Activated CD4-positive, alpha-beta T cell treated with anti-CD3 and anti-CD28 coated beads, Interleukin-2, amount 50 U/mL, for 48 hours (primary cell): Measurements from ENCODE around the gene KNCN.

Experiments
- DNase-seq, 2 experiments: peaks; one replicate each; pipeline ENCODE4 v3.0.0-alpha.2; 2020

KNCN gene

GRCh38 chr1:46568461-46568891 is 17.0 kb upstream of the KNCN start:
- no peak for DNase-seq

DNA sequence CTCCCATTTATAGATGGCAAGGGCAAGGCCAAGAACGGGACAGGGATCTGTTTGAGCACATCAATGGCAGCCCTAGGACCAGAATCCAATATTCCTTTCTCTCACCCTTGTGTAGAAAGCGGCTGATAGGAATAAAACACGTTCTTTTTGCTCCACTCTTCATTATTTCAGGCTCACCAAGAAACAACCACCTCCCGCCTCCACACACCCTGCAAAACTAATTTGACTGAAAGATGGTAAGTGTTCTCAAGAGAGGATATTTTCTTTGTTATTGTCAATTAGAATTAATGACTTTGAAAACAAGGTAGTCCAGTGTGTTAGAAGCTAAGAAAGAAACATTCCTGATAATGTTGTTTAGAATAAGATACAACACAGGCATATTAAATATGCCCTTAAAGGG is 11.9 kb upstream of the KNCN start:
- DNase-seq: no peak

DNA sequence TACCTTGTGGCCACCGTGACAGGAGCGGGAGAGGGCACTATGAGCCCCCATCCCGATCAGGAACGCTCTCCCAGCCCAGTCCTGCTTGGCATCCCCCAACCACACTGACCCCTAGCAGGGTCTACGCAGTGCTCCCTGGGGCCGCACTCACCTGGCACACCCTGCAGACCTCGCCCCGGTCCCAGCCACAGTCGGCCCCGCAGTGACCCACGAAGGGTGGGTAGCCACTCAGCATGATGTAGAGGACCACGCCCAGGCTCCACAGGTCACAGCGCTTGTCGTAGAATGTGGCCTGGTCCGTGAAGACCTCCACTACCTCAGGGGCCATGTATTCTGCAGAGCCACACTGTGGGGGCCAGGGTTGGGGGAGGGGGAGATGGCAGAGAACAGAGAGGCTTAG is 11.1 kb upstream of the KNCN start:
- no peak for DNase-seq

GRCh38 chr1:46558966-46559365 is 7.5 kb upstream of the KNCN start:
- DNase-seq: no peak

DNA sequence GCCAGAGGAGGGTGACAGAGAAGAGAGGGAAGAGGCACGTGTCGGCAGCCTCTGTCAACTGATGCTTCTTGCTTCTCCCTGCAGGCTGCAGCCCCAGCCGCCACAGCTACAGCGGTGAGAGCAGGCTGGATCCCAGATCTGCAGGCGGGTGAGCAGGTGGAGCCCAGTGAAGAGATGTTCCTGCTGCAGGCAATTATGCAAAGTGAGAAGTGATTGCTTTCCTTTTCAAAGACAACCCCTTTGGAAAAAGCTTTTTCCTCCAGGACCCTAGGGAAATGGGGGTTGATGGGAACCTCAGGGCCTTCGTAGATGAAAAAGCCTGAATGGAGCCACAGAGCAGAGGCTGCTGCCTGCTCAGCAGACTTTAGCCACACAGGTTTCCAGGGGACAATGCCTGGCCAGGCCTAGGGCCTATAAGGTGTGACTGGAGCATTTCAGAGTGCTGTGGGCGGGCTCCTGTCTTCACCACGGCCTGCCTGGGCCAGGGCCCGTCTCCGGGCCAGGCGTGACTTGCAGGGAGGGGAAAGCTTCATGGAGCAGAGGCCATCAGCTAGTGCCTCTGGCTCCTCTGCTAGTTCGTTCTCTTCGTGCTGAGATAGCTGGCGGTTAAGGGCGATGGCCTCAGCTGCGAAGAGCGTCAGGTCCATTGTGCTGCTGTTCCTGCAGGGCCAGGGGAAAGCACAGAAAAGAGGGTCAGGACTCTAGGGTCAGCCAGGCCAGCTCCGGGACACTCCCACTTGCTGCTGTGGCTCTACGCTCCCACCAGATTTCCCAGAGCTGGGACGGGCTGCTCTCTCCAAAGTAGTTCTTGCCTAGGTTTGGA is 6.9 kb upstream of the KNCN start:
- no peak for DNase-seq

- DNase-seq: no peak
Observed at GRCh38 chr1:46557403-46557802, 6.0 kb upstream of the KNCN start.

DNA sequence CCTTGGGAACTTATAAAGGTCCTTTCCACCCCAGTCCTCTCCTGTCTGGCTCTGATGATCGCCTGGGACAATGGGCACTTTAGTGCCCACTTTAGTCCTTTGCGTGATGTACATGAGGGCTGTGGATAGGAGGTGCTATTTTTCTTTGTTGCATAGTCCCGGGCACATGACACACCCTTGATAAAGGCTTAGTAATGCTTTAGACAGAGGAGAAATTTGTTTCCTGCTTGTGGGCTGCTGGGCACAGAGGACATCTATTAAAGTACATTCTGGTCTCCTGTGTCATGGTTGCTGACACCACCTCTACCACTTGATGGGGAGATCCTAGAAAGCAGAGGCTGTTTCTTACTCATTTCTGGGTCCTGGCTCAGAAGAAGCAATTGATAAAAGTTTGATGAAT is 5.4 kb upstream of the KNCN start:
- DNase-seq: no peak

GRCh38 chr1:46555826-46556619 is 4.6 kb upstream of the KNCN start:
- no peak for DNase-seq

DNA sequence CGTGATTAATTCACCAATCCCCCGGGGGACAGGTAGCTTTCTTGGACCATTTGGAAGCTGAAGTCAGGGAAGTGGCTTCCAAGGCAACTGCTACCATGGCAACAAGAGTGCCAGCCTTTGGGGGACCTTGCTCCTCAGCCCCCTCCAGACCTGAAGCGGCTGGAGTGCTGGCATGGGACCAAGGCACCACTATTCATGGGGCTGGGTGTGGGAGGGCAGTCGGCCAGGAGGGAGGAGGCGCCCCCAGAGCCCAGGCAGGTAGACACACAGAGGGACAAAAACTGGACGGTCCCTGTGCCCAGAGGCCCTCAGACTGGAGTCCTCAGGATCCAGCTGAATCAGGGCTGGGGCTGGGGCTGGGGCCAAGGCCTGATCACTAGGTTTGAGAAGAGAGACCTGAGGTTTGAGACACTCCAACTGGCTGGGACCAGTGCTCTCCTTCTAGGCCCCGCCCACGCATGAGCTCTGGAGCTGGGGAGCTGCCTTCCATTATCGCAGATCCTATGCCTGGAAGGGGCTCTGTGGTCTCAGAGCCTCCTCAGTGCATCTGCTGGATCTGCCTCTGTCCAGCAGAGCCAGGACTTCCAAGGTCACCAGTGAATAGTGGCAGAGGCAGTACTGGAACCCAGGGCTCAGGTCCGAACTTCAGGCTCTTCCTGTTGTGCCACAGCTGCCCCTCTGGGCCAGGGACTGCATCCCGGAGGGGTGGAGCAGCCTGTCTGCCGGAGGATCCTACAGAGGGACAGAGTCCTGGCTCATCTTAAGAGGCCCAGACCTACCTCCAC is 3.3 kb upstream of the KNCN start:
- DNase-seq: no peak

DNA sequence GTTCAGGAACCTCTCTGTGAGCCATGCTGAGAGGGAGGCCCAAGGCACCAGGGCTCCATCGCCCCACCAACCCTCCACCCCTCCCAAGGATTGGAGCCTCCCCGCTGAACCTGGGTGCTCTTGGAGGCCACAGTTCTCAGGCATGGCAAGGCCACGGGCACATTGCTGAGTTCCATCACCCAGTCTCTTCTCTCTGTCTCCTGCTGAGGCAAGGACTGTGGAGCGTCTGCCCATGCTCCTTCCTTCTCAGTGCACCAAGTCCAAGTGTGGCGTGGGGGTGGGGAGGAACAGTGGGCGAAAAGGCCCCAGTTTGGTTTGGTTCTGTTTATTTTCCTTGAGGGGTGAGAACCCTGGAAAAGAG is 2.8 kb upstream of the KNCN start:
- DNase-seq: no peak

- DNase-seq: no peak
Observed at GRCh38 chr1:46553506-46553905, 2.1 kb upstream of the KNCN start.

- DNase-seq: no peak
Observed at GRCh38 chr1:46552357-46553237, 1.1 kb upstream of the KNCN start.

DNA sequence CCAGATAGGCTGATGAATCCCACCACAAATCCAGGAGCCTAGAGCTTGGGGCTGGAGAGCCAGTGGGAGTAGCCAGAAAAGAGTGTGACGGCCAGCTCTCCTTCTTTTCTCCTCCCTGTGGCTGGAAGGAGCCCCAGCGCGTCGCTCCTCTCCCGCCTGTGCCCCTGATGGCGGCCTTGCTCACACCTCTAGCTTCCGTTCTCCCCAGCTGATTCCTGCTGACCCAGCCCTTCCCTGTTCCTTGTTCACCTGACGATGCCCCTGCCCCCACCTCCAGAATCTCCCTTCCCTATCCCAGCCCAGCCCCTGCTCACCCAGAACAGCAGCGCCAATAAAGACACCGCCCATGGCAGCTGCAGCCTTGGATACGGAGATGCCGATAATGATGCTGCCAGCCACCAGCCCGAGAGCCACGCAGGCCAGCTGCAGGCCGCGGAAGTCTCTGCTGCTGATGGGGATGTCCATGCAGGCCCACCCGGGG is 656 bp downstream of the KNCN start:
- no peak for DNase-seq

- no peak for DNase-seq
Observed at GRCh38 chr1:46549697-46550681, 1.5 kb downstream of the KNCN start.

DNA sequence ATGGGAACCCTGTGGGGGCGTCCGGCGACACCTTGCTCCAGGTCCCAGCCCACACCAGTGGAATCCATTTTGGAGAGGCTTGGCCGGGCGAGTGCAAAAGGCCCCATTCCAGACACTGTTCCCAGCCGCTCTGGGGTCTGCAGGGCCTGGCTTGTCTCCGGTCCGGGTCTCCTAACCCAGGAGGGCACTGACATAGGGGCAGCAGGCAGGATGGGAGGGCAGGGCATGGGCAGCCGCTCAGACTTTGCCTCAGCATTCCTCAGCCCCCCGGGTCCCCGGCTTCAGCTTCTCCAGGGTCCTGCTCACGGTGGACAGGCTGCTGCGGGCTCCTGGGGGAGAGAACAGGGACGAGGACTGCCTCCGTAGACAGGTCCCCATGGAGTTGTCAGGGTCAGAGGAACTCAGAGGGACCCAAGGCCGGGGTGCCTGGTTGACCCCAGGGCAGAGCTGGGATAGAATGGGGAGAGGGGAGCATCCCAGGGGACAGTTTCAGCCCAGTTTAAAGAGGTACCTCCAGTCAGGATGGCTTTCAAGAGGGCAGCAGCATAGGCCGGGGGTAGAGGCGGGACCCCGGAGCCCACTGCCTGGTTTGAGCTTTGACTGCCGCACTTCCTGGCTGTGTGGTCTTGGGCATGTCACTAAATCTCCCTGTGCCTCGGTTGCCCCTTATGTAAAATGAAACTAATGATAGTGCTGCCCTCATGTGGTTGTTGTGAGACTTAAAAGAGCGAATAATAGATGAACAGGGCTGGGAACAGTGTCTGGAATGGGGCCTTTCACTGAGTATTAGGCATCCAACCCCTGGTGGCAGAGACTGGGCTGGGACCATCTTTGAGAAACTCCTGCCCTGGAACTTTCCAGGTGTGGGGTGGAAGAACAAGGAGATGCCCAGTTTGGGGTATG is 3.7 kb downstream of the KNCN start:
- no peak for DNase-seq

DNA sequence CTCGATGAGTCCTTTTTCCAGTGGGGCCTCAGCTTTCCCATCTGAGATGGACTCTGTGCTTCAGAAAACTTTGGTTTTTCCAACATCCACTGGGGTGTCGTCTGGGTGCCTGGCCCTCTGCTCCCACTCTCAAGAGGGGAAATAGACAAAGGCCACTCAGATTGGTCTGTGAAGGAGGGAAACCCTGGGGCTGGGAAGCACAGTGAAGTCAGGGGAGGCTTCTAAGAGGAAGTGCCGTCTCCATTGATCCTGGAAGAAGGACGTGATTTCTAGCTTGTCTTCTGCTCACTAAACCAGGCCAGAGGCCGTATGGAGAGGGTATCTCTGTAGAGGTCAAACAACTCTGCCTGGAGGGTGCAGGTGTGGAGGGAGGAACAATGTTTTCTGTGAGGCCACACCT is 5.2 kb downstream of the KNCN start:
- no peak for DNase-seq

DNA sequence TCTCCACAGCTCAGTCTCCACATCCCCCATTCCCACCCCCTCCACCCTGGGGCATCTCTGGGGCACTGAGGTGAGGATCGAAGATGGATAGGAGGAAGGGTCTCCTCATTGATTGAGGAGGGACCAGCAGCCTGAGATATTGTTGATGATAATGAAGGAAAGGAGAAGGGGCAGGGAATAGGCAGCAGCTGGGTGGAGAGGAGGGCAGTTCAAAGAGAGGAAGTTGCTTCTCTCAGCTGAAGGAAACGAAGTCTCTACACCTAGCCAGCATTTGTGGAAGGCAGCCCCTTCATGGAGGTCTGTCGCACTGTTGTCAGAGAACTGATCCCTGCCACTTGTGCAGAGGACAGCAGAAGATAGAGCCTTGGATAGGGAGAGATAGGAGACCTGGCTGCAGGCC is 5.7 kb downstream of the KNCN start:
- DNase-seq: no peak

GRCh38 chr1:46544561-46545240 is 6.7 kb downstream of the KNCN start:
- no peak for DNase-seq
